ENCODE data around the gene INPP5J. TPM values are rescaled to one million over a fixed set of nuclear protein-coding genes. Genes with fewer than 3 reads are reported as not detected.
A peak's percentile ranks its signal among the peaks of the same experiment; 100 is the strongest.

Gene INPP5J
- total and polyA plus RNA-seq, 9 donors = 0.63 to 3.1 (median 1.1) TPM

DNA sequence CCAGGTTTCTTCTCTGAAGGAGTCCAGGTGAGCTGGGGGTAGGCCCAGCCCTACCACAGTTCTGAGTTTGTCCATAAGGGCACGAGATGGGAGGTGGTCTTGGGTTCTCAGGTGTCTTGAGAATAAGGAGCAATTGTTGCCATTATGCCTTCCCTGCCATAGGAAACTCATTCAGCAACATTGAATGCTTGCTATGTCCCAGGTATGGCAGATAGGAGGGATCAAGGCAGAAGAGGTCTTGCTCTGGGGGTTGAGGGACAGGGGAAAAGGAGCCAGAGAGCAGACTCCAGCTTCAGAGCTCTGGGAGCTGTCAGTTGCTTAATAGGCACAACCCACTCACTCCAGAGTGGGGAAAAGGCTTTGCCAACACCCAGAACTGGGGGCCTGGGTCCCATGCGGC lies 19.7 kb upstream of the INPP5J start:
- no peak overlapping the region for H3K4me3 ChIP-seq
- H3K4me1 ChIP-seq (ENCODE audit: insufficient read depth) = peaks cover 12% of the 10 kb centered on the region

DNA sequence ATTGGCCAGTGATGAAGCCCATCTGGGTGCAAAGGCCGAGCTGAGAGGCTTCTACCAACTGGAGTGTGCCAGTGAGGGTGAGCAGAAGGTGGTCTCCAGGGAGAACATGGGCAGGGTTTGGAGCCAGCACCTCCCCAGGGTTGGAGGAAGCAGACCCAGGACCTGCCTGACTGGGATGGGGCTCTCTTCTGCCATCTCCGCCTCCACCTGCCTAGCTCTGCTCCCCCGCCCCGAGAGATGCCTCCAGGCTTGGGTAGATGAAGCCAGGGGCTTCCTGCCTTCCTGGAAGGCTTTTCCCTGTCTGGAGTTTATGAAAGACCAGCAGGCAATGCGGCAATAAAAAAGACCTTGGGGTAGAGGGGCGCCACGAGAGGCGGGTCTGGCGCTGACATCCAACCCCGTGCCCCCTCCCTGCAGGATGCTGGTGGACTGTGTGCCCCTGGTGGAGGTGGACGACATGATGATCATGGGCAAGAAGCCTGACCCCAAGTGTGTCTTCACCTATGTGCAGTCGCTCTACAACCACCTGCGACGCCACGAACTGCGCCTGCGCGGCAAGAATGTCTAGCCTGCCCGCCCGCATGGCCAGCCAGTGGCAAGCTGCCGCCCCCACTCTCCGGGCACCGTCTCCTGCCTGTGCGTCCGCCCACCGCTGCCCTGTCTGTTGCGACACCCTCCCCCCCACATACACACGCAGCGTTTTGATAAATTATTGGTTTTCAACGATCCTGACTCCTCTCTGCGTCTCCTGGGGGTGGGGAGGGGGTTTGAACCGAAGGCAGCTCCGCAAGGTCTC lies 18.7 kb upstream of the INPP5J start:
- H3K4me3 ChIP-seq = peak overlapping the region; percentile 24
- H3K4me1 ChIP-seq (ENCODE audit: insufficient read depth) = peaks cover 11% of the 10 kb centered on the region
- peak in 2 of 5 donors; percentile 45 to 53 for DNase-seq
- H3K27me3 ChIP-seq = no peaks in the 10 kb centered on the region
- H3K36me3 ChIP-seq = no peaks in the 10 kb centered on the region
- no peak overlapping the region for H3K27ac ChIP-seq
- intact Hi-C loops (cut with DNase I) = loop anchor here in 1 of 4 donors (10.0 kb wide), 2 partner anchors 131 to 829 kb away; no protein-coding TSS in a partner anchor
- TF ChIP-seq, protein P1, sequence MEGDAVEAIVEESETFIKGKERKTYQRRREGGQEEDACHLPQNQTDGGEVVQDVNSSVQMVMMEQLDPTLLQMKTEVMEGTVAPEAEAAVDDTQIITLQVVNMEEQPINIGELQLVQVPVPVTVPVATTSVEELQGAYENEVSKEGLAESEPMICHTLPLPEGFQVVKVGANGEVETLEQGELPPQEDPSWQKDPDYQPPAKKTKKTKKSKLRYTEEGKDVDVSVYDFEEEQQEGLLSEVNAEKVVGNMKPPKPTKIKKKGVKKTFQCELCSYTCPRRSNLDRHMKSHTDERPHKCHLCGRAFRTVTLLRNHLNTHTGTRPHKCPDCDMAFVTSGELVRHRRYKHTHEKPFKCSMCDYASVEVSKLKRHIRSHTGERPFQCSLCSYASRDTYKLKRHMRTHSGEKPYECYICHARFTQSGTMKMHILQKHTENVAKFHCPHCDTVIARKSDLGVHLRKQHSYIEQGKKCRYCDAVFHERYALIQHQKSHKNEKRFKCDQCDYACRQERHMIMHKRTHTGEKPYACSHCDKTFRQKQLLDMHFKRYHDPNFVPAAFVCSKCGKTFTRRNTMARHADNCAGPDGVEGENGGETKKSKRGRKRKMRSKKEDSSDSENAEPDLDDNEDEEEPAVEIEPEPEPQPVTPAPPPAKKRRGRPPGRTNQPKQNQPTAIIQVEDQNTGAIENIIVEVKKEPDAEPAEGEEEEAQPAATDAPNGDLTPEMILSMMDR (IDR thresholded peaks at IDR 0.05) = no peak
- no peak for TF ChIP-seq POLR2A (IDR thresholded peaks at IDR 0.05)
- no peak for TF ChIP-seq EP300 (IDR thresholded peaks at IDR 0.05)
- H3K9me3 ChIP-seq = no peaks in the 10 kb centered on the region
- WGBS, 3 donors = 71 to 76% (median 73%) methylated on average over 33 of the region's 33 CpGs

More for the DNA sequence above, 19.7 kb upstream of the INPP5J start:
- Histone ChIP-seq H3K9me3 (no peaks in the 10 kb centered on the region), H3K36me3 (no peaks in the 10 kb centered on the region), H3K27me3 (no peaks in the 10 kb centered on the region), H3K27ac (peak overlapping the region in 1 of 2 donors; percentile 58)
- TF ChIP-seq, protein P1 (IDR thresholded peaks at IDR 0.05) = no peak
- TF ChIP-seq POLR2A (IDR thresholded peaks at IDR 0.05) = no peak
- TF ChIP-seq EP300 (IDR thresholded peaks at IDR 0.05) = no peak
- intact Hi-C loops (cut with DNase I) = loop anchor here in 1 of 4 donors (10.0 kb wide), 2 partner anchors 132 to 828 kb away; no protein-coding TSS in a partner anchor
- WGBS, 3 donors = 65 to 79% (median 75%) methylated on average over 2 of the region's 2 CpGs
- DNase-seq = no peak

DNA sequence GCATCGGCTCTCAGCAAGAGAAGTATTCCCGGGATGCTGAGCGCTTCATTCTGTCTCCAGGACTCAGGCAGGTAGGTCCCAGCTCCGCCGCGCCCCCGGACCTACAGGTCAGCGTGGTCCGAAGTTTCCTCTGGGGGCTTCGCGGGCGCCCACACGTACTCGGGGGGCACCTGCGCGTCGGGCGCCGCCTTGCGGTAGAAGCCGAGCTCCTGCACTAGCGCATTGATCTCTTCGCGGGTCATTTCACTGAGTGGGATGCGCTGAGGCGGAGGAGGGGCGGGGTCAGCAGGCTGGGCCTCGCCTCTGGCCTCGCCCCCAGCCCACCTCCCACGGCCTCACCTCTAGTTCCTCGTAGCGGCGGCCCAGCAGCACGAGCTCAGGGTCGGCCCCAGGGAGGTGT lies 17.9 kb upstream of the INPP5J start:
- TF ChIP-seq EP300 (IDR thresholded peaks at IDR 0.05) (no peak), POLR2A (IDR thresholded peaks at IDR 0.05) (no peak)
- TF ChIP-seq, protein P1 (IDR thresholded peaks at IDR 0.05) = no peak
- H3K4me1 ChIP-seq (ENCODE audit: insufficient read depth) = peaks cover 11% of the 10 kb centered on the region
- H3K27ac ChIP-seq = no peak overlapping the region
- H3K4me3 ChIP-seq = peak overlapping the region; percentile 24
- intact Hi-C loops (cut with DNase I) = loop anchor here in 1 of 4 donors (10.0 kb wide), 2 partner anchors 130 to 830 kb away; no protein-coding TSS in a partner anchor
- WGBS, 3 donors = 49 to 58% (median 54%) methylated on average over 31 to 35 of the region's 35 CpGs
- no peaks in the 10 kb centered on the region for H3K9me3 ChIP-seq
- DNase-seq = peak in 2 of 5 donors; percentile 37 to 47
- no peaks in the 10 kb centered on the region for H3K36me3 ChIP-seq
- H3K27me3 ChIP-seq = no peaks in the 10 kb centered on the region

DNA sequence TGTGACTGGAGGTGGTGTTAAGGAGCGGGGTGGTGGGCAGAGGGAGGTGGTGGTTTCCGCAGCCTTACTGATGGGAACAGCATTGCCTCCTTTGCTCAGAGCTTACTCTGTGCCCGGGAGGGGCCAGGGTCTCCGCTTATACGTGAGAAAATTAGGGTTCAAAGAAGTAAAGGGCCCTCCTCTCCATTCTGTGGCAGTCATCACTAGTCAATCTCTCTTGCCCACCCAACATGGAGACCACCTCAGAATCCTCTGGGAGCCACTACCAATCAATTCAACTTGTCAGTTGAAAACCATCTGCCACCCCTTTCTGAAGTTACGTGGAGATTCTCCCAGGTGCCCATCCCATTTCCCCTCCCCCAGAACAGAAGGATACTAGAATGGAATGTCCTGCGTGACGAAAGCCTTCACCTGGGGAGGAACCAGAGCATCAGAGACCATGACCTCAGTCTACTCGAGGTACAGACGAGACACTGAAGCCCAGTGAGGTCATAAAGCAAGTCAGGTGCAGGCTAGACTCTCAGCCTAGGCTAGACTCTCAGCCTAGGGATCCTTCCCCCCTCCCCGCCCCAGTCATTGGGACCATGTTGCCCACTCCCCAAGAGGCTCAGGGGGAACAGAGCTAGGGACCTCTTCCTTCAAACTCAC lies 17.4 kb upstream of the INPP5J start:
- peak overlapping the region; percentile 84 to 95 for H3K27ac ChIP-seq
- TF ChIP-seq EP300 (IDR thresholded peaks at IDR 0.05) = no peak
- TF ChIP-seq, protein P1 (IDR thresholded peaks at IDR 0.05) = no peak
- no peak for TF ChIP-seq POLR2A (IDR thresholded peaks at IDR 0.05)
- H3K27me3 ChIP-seq = no peaks in the 10 kb centered on the region
- 74 to 76% (median 75%) methylated on average over 11 of the region's 11 CpGs for WGBS, 3 donors
- peak overlapping the region; percentile 84 for H3K4me3 ChIP-seq
- H3K9me3 ChIP-seq = no peaks in the 10 kb centered on the region
- intact Hi-C loops (cut with DNase I) = loop anchor here in 1 of 4 donors (10.0 kb wide), 2 partner anchors 129 to 831 kb away; no protein-coding TSS in a partner anchor
- DNase-seq = no peak
- H3K36me3 ChIP-seq = no peaks in the 10 kb centered on the region
- H3K4me1 ChIP-seq (ENCODE audit: insufficient read depth) = peaks cover 11% of the 10 kb centered on the region

All from ovary (tissue), 9 donors.